Hepatocyte (in vitro differentiated cells): ENCODE data around the gene GNG12.

ENCODE experiments used
- CTCF ChIP-seq: fragments of 200-600 bp; sonication (generic); IDR thresholded peaks from 2 replicates; pipeline ENCODE4 v1.5.1; 2016; ENCODE audit warnings: antibody characterized with exemption, mild to moderate bottlenecking; ENCODE audit not compliant: poor library complexity
- EZH2 ChIP-seq: fragments of 200-600 bp; sonication (generic); IDR thresholded peaks from 2 replicates; pipeline ENCODE4 v1.6.1; 2016; ENCODE audit warnings: antibody characterized with exemption, mild to moderate bottlenecking, borderline replicate concordance
- EZH2phosphoT487 ChIP-seq: fragments of 200-600 bp; sonication (generic); IDR thresholded peaks from one replicate; pipeline ENCODE4 v1.6.1; 2018; ENCODE audit warnings: antibody characterized with exemption, mild to moderate bottlenecking, low read depth, moderate library complexity; ENCODE audit not compliant: unreplicated experiment, severe bottlenecking

GRCh38 chr1:67789551-67789950, 43.7 kb downstream of the GNG12 start:
- TF ChIP-seq CTCF: no peak
- no peak for TF ChIP-seq EZH2
- no peak for TF ChIP-seq EZH2phosphoT487
